HepG2 (cell line): ENCODE measurements around the gene BABAM2. TPM values are rescaled to one million over a fixed set of nuclear protein-coding genes. Genes with fewer than 3 reads are reported as not detected.

Experiments
- ZNF329 ChIP-seq: sonication (generic); formaldehyde crosslinking; IDR thresholded peaks from 2 replicates; pipeline ENCODE4 v1.9.0; 2021; ENCODE audit warnings: low read depth, mild to moderate bottlenecking, missing genetic modification reagents
- ZNF674 ChIP-seq: sonication (generic); formaldehyde crosslinking; IDR thresholded peaks from 2 replicates; pipeline ENCODE4 v1.5.0; 2020; ENCODE audit warnings: low read depth, mild to moderate bottlenecking, missing genetic modification reagents
- polyA plus RNA-seq, 8 experiments: library from polyadenylated mRNA; depleted of rRNA in 3 of 8; stranded (reverse) in 7 of 8; unstranded in 1 of 8; fragments of >200 nt; fragmentation: Illumina TruSeq in 4 of 8; extraction: Trizol in 4 of 8; gene quantifications; 2 replicates each; pipeline versions ENCODE4 v1.2.1 to v1.2.3, GENCODE V29; 2011 to 2016; ENCODE audit warnings: low read depth in 4 of 8, missing spikeins in 1 of 8, mixed read lengths in 1 of 8; ENCODE audit not compliant: insufficient read depth in 1 of 8
- total RNA-seq, 5 experiments: library from RNA; depleted of rRNA; stranded (reverse); fragments of >200 nt; fragmentation: Illumina TruSeq; extraction: Trizol; gene quantifications; 2 replicates each; pipeline ENCODE4 v1.2.3, GENCODE V29; 2016; ENCODE audit warnings: low read depth in 1 of 5
- TF ChIP-seq, protein P1 (sequence below): sonication (generic); formaldehyde crosslinking; conservative IDR thresholded peaks from 2 replicates; pipeline ENCODE4 v1.4.0; 2020; ENCODE audit warnings: mild to moderate bottlenecking, missing genetic modification reagents, moderate library complexity
- TF ChIP-seq, protein P2 (sequence below): sonication (generic); formaldehyde crosslinking; IDR thresholded peaks from 2 replicates; pipeline ENCODE4 v1.8.1; 2023; ENCODE audit warnings: mild to moderate bottlenecking, missing genetic modification reagents
- TF ChIP-seq, protein P3 (sequence below): sonication (generic); formaldehyde crosslinking; IDR thresholded peaks from 2 replicates; pipeline ENCODE4 v1.5.0; 2020; ENCODE audit warnings: missing genetic modification reagents, mild to moderate bottlenecking, borderline replicate concordance
- TF ChIP-seq, protein P4 (sequence below): sonication (generic); formaldehyde crosslinking; IDR thresholded peaks from 2 replicates; pipeline ENCODE4 v1.4.0; 2020; ENCODE audit warnings: missing genetic modification reagents, mild to moderate bottlenecking, borderline replicate concordance

Gene BABAM2
- total and polyA plus RNA-seq, 2 of the 13 experiments (the other 11 are each of a cell fraction or from before 2014, with no cell fraction given), result 24.9 to 28.0 TPM

DNA sequence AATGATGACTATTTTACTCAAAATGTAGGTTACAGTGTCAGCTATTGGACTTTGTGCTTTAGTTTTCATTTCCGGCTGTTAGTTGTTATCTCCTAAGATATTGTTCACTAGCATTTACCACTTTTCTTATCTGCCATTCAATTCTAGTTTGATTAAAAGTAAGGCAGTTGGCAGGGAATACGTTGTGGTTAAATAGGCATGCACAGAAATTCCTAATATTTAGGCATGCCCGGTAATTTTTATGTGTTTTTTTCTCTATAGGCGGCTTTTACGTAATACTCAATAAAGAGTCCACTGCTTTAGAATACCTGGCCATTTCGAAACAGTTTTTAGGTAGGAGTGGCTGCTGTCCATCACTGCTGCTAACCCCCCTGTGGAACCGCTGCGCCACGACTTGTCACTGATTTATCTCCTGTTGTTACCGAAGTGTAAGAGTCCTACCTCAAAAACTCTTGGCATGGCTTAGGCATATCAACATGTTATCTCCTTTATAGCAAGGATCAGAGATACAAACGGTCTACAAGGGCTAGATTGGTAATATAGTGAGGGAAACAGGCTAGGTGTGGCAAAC, 39.5 kb downstream of the BABAM2 start (continued):
- TF ChIP-seq, protein P1, sequence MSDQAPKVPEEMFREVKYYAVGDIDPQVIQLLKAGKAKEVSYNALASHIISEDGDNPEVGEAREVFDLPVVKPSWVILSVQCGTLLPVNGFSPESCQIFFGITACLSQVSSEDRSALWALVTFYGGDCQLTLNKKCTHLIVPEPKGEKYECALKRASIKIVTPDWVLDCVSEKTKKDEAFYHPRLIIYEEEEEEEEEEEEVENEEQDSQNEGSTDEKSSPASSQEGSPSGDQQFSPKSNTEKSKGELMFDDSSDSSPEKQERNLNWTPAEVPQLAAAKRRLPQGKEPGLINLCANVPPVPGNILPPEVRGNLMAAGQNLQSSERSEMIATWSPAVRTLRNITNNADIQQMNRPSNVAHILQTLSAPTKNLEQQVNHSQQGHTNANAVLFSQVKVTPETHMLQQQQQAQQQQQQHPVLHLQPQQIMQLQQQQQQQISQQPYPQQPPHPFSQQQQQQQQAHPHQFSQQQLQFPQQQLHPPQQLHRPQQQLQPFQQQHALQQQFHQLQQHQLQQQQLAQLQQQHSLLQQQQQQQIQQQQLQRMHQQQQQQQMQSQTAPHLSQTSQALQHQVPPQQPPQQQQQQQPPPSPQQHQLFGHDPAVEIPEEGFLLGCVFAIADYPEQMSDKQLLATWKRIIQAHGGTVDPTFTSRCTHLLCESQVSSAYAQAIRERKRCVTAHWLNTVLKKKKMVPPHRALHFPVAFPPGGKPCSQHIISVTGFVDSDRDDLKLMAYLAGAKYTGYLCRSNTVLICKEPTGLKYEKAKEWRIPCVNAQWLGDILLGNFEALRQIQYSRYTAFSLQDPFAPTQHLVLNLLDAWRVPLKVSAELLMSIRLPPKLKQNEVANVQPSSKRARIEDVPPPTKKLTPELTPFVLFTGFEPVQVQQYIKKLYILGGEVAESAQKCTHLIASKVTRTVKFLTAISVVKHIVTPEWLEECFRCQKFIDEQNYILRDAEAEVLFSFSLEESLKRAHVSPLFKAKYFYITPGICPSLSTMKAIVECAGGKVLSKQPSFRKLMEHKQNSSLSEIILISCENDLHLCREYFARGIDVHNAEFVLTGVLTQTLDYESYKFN (CRISPR knock-in tag), result peak; percentile 40; the same call in 1 of the 2 replicates
- TF ChIP-seq ZNF329 (CRISPR knock-in tag), result no peak
- TF ChIP-seq, protein P2, sequence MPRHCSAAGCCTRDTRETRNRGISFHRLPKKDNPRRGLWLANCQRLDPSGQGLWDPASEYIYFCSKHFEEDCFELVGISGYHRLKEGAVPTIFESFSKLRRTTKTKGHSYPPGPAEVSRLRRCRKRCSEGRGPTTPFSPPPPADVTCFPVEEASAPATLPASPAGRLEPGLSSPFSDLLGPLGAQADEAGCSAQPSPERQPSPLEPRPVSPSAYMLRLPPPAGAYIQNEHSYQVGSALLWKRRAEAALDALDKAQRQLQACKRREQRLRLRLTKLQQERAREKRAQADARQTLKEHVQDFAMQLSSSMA (CRISPR knock-in tag), result no peak
- TF ChIP-seq ZNF674 (CRISPR knock-in tag), result no peak
- TF ChIP-seq, protein P3, sequence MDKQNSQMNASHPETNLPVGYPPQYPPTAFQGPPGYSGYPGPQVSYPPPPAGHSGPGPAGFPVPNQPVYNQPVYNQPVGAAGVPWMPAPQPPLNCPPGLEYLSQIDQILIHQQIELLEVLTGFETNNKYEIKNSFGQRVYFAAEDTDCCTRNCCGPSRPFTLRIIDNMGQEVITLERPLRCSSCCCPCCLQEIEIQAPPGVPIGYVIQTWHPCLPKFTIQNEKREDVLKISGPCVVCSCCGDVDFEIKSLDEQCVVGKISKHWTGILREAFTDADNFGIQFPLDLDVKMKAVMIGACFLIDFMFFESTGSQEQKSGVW (CRISPR knock-in tag), result no peak
- TF ChIP-seq, protein P4, sequence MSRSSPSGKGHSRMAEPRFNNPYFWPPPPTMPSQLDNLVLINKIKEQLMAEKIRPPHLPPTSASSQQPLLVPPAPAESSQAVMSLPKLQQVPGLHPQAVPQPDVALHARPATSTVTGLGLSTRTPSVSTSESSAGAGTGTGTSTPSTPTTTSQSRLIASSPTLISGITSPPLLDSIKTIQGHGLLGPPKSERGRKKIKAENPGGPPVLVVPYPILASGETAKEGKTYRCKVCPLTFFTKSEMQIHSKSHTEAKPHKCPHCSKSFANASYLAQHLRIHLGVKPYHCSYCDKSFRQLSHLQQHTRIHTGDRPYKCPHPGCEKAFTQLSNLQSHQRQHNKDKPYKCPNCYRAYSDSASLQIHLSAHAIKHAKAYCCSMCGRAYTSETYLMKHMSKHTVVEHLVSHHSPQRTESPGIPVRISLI (CRISPR knock-in tag), result no peak; the same call in 1 of the 2 replicates
